Measurements from ENCODE around the gene ETV6. TPM values are rescaled to one million over a fixed set of nuclear protein-coding genes. Genes with fewer than 3 reads are reported as not detected.

ETV6 gene
- total RNA-seq, 4 donors from 2014 or later, result 17.7 to 27.1 (median 25.0) TPM

- 92 to 96% methylated on average over 3 of the region's 3 CpGs for WGBS, 2 donors
- intact Hi-C loops (cut with DNase I; ENCODE audit: low total_unique reads), result loop anchor here (10.0 kb wide), 1 partner anchor 119 kb away; no protein-coding TSS in a partner anchor
- TF ChIP-seq CTCF (IDR thresholded peaks at IDR 0.05) (no peak), POLR2A (IDR thresholded peaks at IDR 0.05) (no peak)
These were observed 46.6 kb downstream of the ETV6 start for GRCh38 chr12:11696084-11696483.

GRCh38 chr12:11697131-11697530, 47.7 kb downstream of the ETV6 start:
- no peak overlapping the region for H3K4me3 ChIP-seq (ENCODE audit: low read depth, poor library complexity, severe bottlenecking)
- no peak for DNase-seq (ENCODE audit: low spot score in 2 of 2)
- intact Hi-C loops (cut with DNase I; ENCODE audit: low total_unique reads), result loop anchor here (10.0 kb wide), 1 partner anchor 118 kb away; no protein-coding TSS in a partner anchor
- WGBS, 2 donors, result 92 to 94% methylated on average over 5 of the region's 5 CpGs
- TF ChIP-seq POLR2A (IDR thresholded peaks at IDR 0.05), result no peak
- no peak for TF ChIP-seq CTCF (IDR thresholded peaks at IDR 0.05)

More at GRCh38 chr12:11696084-11696483, 46.6 kb downstream of the ETV6 start:
- H3K4me3 ChIP-seq (ENCODE audit: low read depth, poor library complexity, severe bottlenecking), result no peak overlapping the region
- DNase-seq (ENCODE audit: low spot score in 2 of 2), result no peak

GRCh38 chr12:11697670-11698387, 48.4 kb downstream of the ETV6 start:
- no peak for DNase-seq (ENCODE audit: low spot score in 2 of 2)
- TF ChIP-seq CTCF (IDR thresholded peaks at IDR 0.05) (no peak), POLR2A (IDR thresholded peaks at IDR 0.05) (no peak)
- WGBS, 2 donors, result 30 to 33% methylated on average over 3 of the region's 3 CpGs
- no peak overlapping the region for H3K4me3 ChIP-seq (ENCODE audit: low read depth, poor library complexity, severe bottlenecking)
- intact Hi-C loops (cut with DNase I; ENCODE audit: low total_unique reads), result loop anchor here (10.0 kb wide), 1 partner anchor 117 kb away; no protein-coding TSS in a partner anchor

GRCh38 chr12:11698729-11699128, 49.3 kb downstream of the ETV6 start:
- H3K4me3 ChIP-seq (ENCODE audit: low read depth, poor library complexity, severe bottlenecking), result no peak overlapping the region
- intact Hi-C loops (cut with DNase I; ENCODE audit: low total_unique reads), result loop anchor here (10.0 kb wide), 1 partner anchor 116 kb away; no protein-coding TSS in a partner anchor
- WGBS, 2 donors, result 96 to 98% methylated on average over 2 of the region's 2 CpGs
- DNase-seq (ENCODE audit: low spot score in 2 of 2), result no peak
- TF ChIP-seq POLR2A (IDR thresholded peaks at IDR 0.05), result no peak
- TF ChIP-seq CTCF (IDR thresholded peaks at IDR 0.05), result no peak

- intact Hi-C loops (cut with DNase I; ENCODE audit: low total_unique reads), result no loop called here
- WGBS, 2 donors, result 68 to 74% methylated on average over 6 of the region's 6 CpGs
These were observed 52.0 kb downstream of the ETV6 start for GRCh38 chr12:11701433-11701832.

More at GRCh38 chr12:11701433-11701832, 52.0 kb downstream of the ETV6 start:
- no peak overlapping the region for H3K4me3 ChIP-seq (ENCODE audit: low read depth, poor library complexity, severe bottlenecking)
- TF ChIP-seq POLR2A (IDR thresholded peaks at IDR 0.05) (no peak), CTCF (IDR thresholded peaks at IDR 0.05) (no peak)
- DNase-seq (ENCODE audit: low spot score in 2 of 2), result no peak

All from lower leg skin (tissue), 4 donors.